Ovary (tissue), 3 donors: Measurements from ENCODE around the gene GEMIN8.

Experiments used
- CTCF ChIP-seq, 3 donors: fragments of 450-650 bp in 2 of 3; fragments of 200-600 bp in 1 of 3; IDR thresholded peaks; one replicate each; pipeline versions ENCODE4 v1.5.1 to v1.8.0; 2016 to 2022; ENCODE audit warnings: antibody characterized with exemption in 3 of 3, mild to moderate bottlenecking in 1 of 3
- POLR2A ChIP-seq: fragments of 450-650 bp; IDR thresholded peaks from one replicate; pipeline ENCODE4 v1.6.1; 2017; ENCODE audit warnings: antibody characterized with exemption, mild to moderate bottlenecking, moderate library complexity
- donor health status: DM: no; HTN: no; CAD: no.

- no peak for TF ChIP-seq CTCF (IDR thresholded peaks at IDR 0.05)
- no peak for TF ChIP-seq POLR2A
Measured at GRCh38 chrX:14062524-14062923, 32.8 kb upstream of the GEMIN8 start.
